Ascending aorta (tissue), 2 donors: ENCODE results near the gene NAB1. TPM values are rescaled to one million over a fixed set of nuclear protein-coding genes. Genes with fewer than 3 reads are reported as not detected.

Experiments used
- DNase-seq, 2 donors: peaks; one replicate each; pipeline ENCODE4 v3.0.0-alpha.2; 2019; ENCODE audit warnings: low spot score in 2 of 2
- H3K27ac ChIP-seq, 2 donors: fragments of 200-600 bp; sonication (generic); one replicate each; pipeline ENCODE4 v1.5.1; 2016 to 2017; ENCODE audit warnings: mild to moderate bottlenecking in 1 of 2
- H3K27me3 ChIP-seq: fragments of 200-600 bp; sonication (generic); one replicate; pipeline ENCODE4 v1.5.1; 2017
- H3K36me3 ChIP-seq, 2 donors: fragments of 200-600 bp; sonication (generic); one replicate each; pipeline ENCODE4 v1.5.1; 2016
- H3K4me1 ChIP-seq, 2 donors: fragments of 200-600 bp; sonication (generic); one replicate each; pipeline ENCODE4 v1.5.1; 2016 to 2017; ENCODE audit warnings: mild to moderate bottlenecking in 1 of 2
- H3K4me3 ChIP-seq, 2 donors: fragments of 200-600 bp; sonication (generic); one replicate each; pipeline ENCODE4 v1.5.1; 2016 to 2017; ENCODE audit warnings: mild to moderate bottlenecking in 1 of 2
- H3K9me3 ChIP-seq, 2 donors: fragments of 200-600 bp; sonication (generic); one replicate each; pipeline ENCODE4 v1.5.1; 2016
- CTCF ChIP-seq, 3 experiments: fragments of 200-600 bp in 2 of 3; fragments of 450-650 bp in 1 of 3; sonication (generic) in 2 of 3; IDR thresholded peaks; one replicate each; pipeline ENCODE4 v1.5.1; 2016 to 2019; ENCODE audit warnings: antibody characterized with exemption in 3 of 3, mild to moderate bottlenecking in 1 of 3, moderate library complexity in 1 of 3
- intact Hi-C: fragments of 100-400 bp; cut with DNase I; formaldehyde crosslinking; loops from one replicate; pipeline ENCODE4 v1.15.1; 2023
- total RNA-seq: library from RNA; depleted of rRNA; stranded (reverse); fragments of >200 nt; gene quantifications from one replicate; pipeline ENCODE4 v1.1.0, GENCODE V29; 2016

NAB1 gene
- total RNA-seq, 1 donor from 2014 or later = 63.2 TPM

DNA sequence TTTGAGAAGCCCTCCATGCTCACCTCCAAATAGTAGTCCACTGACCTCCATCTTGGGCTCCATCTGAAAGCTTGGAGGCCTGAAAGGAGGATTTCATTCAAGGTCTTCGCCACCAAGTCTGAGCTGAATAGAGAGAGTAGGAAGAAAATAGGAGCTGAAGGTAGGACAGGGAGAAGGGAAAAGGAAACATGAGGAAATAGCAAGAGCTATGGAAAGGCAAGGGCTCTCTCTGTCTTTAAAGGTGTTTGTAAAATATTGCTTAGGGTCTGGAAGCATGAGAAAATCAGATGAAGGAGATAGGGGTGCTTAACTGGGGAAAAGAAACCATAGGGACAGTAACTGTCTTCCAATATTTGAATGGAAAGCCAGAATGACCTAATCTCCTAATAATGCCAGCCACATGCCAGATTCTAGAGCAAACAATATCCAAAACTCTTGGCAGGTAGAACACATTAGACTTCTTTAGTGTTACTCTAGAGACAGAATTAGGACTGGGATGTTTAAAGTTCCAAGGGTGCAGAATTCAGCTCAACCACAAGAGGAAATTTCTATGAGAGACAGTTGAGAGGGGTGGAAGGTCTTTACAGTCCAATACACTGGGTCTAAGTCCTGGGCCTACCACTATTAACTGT lies 67.4 kb downstream of the NAB1 start:
- H3K27me3 ChIP-seq = no peaks in the 10 kb centered on the region
- no peak for TF ChIP-seq CTCF (IDR thresholded peaks at IDR 0.05)
- H3K9me3 ChIP-seq = no peaks in the 10 kb centered on the region
- H3K4me3 ChIP-seq = no peak overlapping the region
- intact Hi-C loops = no loop called here
- H3K36me3 ChIP-seq = no peaks in the 10 kb centered on the region
- H3K27ac ChIP-seq = no peak overlapping the region
- DNase-seq = no peak
- H3K4me1 ChIP-seq = no peaks in the 10 kb centered on the region

DNA sequence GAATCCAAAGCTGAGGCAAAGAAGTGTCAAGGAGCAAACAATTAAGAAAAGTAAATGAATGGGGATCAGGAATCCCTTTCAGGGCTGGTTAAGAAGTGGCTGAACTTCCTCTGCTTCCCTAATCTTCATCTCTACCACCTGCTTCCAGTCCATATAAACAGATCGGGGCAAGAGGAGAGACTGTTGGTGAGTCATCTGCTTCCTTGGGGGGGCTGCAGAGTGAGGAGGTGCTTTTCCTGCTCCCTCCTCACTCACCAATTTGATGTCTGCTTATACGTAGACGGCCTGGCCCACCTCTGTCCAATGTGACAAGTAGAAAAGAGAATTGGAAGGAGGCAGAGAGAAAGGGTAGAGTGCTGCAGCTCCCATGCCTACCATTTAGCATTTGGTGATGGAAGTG lies 68.4 kb downstream of the NAB1 start:
- Histone ChIP-seq H3K27me3 (no peaks in the 10 kb centered on the region), H3K4me3 (no peak overlapping the region), H3K9me3 (no peaks in the 10 kb centered on the region), H3K36me3 (no peaks in the 10 kb centered on the region), H3K4me1 (no peaks in the 10 kb centered on the region), H3K27ac (no peak overlapping the region)
- intact Hi-C loops = no loop called here
- TF ChIP-seq CTCF (IDR thresholded peaks at IDR 0.05) = no peak
- DNase-seq = no peak

GRCh38 chr2:190717764-190718651 lies 69.1 kb downstream of the NAB1 start:
- no peaks in the 10 kb centered on the region for H3K27me3 ChIP-seq
- intact Hi-C loops = no loop called here
- DNase-seq = no peak
- H3K4me3 ChIP-seq = no peak overlapping the region
- H3K9me3 ChIP-seq = no peaks in the 10 kb centered on the region
- H3K36me3 ChIP-seq = no peaks in the 10 kb centered on the region
- H3K27ac ChIP-seq = no peak overlapping the region
- peaks cover 0 to under 1% of the 10 kb centered on the region in 2 donors for H3K4me1 ChIP-seq
- TF ChIP-seq CTCF (IDR thresholded peaks at IDR 0.05) = no peak

DNA sequence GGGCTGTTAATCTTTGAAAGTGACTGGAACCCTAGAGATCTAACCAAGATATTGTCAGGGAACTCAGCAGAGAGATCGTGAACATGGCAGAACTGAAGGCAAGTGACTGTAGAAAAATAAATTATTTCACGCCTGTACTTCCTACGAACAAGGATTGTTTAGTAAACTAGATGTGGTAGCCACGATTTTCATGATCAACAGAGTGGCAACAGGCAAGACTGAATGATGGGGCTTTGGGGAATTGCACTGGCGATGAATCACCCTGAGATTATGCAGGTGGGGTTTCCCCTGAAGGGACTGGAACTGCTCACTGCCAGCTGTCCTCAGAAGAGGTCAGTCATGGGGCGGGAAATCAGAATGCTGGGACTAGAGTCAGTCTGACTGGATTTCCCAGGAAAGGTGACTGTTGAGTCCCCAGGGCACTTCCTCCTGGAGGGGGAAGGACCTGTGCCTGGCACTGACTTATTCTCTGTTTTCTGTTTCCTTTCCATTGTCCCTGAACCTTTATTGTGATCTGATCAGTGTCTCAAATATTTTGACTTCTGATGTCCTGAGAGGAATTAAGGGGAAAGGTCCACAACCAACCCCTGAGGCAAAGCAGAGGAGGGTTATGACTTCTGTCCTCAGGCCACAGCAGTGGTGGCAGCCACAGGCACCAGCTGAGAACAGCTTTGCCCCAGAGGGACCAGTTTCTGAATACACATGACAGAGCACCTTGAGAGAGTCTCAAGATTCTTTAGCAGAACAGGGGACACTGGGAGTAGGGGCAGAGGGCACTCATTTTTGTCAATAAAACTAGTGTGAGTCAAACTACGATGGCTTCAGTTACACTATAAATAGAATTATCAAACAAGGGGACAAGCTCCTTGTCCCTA lies 70.0 kb downstream of the NAB1 start:
- intact Hi-C loops = no loop called here
- no peak for DNase-seq
- H3K36me3 ChIP-seq = no peaks in the 10 kb centered on the region
- no peak overlapping the region for H3K4me3 ChIP-seq
- no peak for TF ChIP-seq CTCF (IDR thresholded peaks at IDR 0.05)
- H3K4me1 ChIP-seq = peaks cover 0 to 7% of the 10 kb centered on the region in 2 donors
- no peaks in the 10 kb centered on the region for H3K27me3 ChIP-seq
- H3K9me3 ChIP-seq = no peaks in the 10 kb centered on the region
- no peak overlapping the region for H3K27ac ChIP-seq

DNA sequence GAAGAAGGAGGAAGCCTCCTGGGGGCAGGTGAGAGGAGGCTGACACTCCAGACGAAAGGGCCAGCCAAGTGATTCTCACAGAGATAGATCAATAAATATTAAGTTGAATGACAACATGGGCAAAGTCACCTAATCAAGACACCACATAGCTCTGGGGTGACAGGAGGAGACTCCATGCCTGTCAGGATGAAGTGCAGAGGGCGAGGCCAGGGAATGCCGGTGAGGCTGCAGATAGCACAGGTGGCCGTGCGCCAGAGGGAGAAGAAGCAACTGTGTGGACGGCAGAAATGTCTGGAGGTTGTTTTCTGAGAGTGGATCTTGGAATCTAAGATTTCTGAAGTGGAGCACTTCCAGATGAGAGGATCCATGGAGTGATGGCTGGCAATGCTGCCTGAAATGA lies 71.4 kb downstream of the NAB1 start:
- H3K27ac ChIP-seq = no peak overlapping the region
- H3K27me3 ChIP-seq = no peaks in the 10 kb centered on the region
- DNase-seq = no peak
- no peaks in the 10 kb centered on the region for H3K36me3 ChIP-seq
- intact Hi-C loops = no loop called here
- no peak overlapping the region for H3K4me3 ChIP-seq
- H3K4me1 ChIP-seq = peaks cover 0 to 7% of the 10 kb centered on the region in 2 donors
- TF ChIP-seq CTCF (IDR thresholded peaks at IDR 0.05) = no peak
- no peaks in the 10 kb centered on the region for H3K9me3 ChIP-seq
